ENCODE measurements around the gene PPP1R10.

Gene PPP1R10

DNA sequence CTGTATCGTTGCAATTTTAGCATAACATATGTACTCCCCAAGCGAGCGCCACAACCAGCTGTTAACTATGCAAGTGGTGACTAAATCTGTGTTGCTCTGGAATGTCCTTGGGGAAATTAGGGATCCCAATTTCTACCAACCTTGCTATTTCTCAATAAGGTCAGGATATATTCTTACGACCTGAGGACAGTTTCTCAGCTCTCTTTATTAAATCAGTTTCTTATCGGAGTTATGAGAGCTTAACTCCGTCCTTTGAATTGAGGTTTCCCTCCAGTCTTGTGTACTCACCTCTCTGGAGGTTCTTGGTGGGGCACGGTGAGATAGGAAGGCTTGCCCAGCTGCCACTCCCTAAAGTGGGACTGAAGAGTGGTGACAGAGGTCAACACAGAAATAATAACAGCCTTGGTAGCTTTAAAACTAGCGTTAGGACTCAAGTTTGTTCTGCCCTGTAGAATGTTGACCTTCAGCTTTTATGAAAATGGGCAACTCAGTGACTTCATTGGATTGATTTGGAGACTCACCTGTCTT is 1.3 kb upstream of the PPP1R10 start:
- DNase-seq: no peak

DNA sequence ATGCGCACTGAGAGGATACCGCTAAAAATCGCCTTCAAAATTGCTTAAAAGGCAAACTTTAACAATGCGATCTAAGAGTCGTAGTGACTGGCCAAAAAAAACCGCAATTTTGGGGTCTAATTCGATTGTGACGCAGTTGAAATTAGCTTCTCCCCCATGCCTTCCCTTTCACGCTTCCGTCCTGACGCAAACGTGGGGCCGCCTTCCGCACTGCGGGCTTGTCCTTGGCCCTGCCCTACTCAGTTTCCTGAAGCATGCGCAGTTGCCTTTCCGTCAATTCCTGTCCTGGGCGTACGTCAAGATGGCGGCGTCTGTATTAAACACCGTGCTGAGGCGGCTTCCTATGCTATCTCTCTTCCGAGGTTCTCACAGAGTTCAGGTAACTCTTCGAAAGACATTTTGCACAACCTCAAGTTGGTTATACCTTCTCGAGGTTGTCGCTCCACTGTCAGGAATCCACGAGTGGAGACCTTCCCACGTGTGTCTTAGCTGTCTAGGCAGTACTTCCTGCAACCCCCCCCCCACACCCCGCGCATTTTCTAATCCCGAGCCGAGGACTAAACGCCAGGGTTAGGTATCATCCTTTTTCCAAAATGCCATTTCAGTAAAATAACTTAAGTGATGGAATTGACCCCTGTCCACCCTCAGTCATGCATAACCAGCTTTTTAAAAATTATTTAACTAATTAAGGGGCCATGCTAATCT is 674 bp upstream of the PPP1R10 start, which contains the start of gene MRPS18B:
Gene MRPS18B, plus strand, starts transcription at position 276 of the 705 bp plus-strand sequence. Its CDS starts 26 bp downstream, at position 302.
- DNase-seq: peak; percentile 98

DNA sequence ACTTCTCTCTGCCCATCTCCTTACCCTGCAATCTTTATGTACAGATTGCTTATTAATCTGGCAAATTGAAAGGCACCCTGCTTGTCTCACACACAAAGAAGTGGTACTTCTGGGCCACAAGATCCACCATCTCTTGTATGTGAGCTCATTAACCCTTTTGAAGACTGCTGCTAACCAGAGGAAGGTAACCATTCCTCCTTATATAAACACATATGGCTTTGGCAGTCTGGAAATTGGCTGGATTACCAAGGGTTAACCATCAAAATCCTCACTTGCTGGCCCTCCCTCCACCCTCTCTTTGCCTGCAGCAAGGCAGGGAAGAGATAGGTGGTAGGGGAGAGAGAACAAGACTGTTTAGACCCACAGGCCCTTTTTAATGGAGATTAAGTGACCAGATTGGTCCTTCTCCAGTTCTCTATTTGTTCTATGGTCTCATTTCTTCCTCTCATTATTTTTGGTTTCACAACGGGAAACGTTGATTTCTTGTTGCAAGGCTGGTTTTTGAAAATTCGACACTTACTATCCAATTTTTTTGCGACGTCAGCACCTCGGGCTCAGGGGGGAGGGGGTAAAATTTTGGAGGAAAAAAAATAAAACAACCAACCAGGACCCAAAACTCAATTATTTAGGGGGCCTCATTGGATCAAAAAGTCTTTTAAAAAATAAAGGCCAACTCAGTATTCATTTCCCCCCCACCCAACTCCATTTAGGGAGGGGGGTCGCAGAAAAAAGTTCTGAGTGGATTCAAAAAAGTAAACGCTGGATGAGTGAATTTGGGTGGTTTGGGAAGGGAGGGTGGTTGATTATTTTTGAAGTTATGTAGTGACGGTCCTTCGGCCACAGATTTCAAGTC is 859 bp downstream of the PPP1R10 start:
- peak; percentile 51 for DNase-seq

DNA sequence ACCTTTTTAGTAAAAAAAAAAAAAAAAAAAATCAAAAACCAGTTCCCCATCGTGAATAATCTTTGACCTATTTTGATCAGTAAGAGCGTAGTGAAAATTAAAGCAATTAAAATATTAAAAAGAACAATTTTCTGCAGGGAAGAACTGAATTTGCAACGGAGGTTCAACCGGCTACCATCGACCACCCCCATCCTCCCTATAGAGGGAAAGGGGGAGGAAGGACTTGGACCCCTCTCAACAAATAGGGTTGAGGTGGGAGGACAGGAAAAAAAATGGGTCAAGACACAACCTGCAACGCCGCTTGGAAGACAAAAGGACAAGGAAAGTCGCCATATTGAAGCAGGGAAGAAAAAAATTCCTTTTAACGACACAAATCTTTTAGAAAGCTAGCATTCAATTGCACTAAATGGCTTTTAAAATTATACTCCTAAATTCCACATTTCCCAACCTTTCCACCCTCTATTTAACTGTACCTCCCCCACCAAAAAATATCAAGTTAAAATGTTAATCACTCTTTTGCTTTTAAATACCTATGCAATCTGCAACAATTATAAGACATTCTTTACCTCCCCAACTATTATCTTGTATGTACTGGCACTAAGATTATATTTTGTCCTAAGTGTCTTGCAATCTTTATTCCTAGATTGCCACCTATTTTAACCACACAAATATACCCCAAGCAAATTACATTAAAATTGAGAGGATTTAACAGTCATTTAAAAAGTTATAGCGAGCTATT is 1.7 kb downstream of the PPP1R10 start:
- peak; percentile 73 for DNase-seq

DNA sequence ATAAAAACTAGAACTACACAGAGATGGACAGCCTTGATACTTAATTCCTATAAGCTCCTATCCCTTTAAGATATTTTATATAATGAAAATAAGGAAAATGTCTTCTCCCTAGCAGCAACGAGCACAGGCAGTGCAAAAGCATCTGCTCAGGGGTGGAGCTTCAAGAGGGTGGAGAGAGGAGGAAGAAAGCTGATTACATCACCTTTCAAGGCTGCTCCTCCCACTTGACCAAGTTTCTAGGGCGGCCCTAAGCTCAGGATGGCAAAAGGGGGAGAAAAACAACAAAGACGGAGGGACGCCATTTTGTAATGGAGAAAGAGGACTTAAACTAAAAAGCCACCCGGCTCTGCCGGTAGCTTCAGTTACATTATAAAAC is 2.2 kb downstream of the PPP1R10 start:
- peak; percentile 97 for DNase-seq

DNA sequence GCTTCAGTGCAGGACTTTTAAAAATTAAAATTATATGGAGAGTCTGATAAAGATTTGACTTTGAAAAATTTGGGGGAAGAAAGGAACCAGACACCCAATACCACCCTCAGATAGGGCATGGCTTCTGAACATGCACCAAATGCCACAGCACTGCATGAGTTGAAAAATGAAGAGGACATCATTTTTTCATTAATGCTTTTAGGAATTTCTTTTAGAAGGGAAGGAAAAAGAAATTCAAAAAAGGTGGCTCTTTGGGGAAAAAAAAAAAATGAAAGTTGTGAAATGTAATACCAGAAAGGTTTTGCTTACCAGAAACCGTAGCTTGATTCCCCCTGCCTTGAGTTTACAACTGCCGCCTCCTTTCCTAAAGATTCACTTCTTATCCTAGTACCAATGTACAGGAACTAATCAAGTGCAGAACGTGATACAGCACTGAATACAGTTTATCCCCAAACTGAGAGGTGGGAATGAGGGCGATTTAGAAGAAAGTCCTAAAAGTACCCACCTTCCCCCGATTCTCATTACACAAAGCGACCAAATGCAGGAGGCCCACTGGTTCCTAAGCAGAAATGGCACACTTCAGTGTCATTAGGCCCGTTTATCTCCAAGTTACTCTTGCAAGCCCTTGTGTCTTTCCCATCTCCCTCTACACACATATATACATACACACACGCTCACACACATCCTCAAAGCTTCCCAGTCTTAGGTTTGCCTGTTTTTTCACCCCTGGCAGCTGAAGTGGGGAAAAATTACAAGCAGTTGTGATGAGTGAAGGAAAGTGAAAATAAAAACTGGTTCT is 2.8 kb downstream of the PPP1R10 start:
- no peak for DNase-seq

DNA sequence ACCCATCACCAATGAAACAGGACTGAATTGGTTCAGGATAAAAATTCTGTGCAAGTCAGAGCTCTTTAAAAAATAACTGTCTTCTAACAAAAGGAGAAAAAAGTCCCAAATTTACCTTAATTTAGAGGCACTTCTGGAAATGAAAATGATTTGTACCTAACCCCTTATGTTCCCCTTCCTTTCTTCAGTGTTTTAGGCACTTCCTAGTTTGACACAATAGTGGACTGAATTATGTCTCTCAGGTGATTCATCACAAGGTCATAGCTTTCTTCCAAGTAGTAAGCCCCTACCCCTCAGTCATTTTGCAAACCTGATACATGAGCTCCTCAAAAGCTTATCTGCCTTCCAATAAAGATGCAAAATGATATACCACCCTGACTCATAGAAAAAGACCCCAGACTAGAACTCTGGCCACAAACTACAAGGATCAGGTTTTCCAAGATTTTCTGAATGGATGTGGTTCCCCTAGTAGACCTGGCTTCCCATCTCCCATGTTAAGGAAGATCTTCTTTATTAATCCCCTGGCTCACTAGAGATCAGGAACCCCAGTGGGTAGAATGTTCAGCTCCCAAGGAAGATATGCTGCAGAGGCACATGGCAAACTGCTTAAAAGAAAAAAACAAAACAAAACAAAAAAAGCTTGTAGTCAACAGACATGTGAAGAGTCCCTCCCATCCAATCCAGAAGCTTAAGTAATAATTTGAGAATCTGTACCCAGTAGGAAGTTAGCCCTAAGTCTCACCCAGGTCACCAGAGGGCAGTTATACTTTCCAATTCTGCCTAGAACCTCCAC is 3.6 kb downstream of the PPP1R10 start:
- DNase-seq: peak; percentile 13

DNA sequence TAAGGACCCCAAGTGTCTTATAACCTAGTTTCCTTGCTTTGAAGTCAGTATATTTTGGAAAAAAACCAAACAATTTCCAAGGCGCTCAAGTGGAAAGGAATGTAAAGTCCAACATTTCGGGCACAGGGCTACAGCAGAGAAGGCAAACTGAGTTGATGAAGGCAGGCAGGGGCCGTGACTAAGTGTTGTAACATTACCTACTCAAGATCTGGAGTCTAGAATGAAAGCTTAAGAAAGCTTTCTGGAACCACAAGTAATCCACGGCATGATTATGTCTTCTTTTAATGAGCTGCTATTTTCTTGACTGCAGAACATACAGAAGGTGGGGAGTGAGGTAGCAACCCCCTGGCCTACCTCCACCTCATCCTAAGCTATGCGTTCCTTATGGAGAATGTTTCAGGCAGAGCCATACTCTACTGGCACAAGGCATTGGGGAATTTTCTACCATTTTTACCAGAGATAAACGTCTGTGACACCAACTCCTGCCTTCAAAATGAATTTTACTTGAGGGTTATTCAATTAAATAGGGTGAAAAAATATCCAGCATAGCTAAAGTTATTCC is 4.3 kb downstream of the PPP1R10 start:
- no peak for DNase-seq

DNA sequence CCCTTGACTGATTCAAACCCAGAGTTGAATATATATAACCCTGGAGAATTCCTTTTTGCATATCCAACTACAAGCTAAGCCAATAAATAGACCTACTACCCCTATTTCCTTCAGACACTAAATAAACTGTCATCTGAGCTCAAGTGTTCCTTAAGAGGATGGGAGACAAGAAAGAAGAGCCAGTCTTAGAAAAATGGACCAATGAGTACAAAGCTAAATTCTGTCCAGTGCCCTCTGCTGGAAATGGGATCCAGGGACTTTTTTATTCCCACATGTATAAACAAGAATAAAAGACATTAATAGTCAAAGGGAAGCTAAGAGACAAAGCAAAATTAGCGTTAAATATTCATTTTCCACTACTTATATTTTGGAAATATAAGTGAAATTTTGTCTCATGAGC is 4.8 kb downstream of the PPP1R10 start:
- DNase-seq: no peak

DNA sequence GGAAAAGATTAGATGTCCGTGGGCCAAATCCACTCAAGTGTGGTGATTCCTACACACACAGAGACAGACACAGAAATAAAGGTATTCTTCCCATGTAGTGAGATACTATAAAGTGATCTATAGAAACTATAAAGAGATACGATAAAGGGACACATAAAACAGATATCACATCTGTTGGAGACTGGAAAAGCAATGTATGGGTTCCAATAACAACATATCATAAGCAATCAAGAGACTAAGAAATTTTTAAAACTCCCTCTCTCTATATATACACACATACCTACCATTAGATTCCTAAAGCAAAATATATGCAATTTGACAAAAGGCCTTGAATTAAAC is 5.2 kb downstream of the PPP1R10 start:
- DNase-seq: no peak

DNA sequence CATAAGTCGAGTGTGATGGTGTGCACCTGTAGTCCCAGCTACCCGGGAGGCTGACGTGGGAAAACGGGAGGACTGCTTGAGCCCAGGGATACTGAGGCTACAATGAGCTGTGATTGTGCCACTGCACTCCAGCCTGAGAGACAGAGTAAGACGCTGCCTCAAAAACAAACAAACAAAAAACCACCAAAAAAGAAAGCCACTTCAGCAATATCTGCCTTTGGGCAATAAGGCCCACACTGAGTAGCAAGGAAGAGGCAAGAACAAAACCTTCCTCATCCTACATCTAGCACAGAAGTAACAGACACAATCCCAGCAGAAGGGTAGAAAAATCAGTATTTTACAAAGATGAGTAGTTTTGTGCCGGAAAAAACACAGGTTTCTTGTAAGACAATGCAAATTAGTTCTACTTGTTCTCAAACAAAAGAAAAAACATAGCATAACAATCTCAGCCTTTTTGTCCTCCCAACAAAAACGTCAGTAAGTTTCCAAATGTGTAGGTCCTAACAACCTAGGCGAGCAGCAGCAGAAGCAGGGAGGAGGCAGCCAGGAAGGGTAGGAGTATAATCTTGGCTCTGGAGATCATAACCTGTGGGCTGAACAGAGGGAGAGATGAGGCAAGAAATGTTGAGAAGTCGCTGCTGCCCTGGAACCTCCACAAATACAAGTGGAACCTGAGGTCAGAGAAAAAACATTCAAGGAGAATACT is 5.7 kb downstream of the PPP1R10 start:
- DNase-seq: no peak

DNA sequence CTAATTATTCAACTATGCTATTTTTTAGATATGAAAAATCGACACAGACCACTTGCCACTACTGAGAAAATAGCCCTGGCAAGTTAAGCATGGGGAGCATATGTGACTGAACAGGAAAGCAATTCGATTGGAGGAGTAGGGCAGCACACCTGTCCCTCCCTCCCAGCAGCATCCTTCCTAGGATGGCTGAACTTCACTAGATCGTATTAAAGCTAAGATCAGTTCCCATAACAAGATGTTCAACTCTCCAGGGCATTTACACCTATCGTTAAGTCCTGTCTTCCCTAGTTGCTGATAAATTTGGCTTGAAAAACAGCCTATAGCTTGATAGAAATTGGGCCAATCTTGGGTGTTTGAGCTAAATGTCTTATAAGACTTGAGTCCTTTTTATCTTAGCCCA is 7.0 kb downstream of the PPP1R10 start:
- DNase-seq: no peak

DNA sequence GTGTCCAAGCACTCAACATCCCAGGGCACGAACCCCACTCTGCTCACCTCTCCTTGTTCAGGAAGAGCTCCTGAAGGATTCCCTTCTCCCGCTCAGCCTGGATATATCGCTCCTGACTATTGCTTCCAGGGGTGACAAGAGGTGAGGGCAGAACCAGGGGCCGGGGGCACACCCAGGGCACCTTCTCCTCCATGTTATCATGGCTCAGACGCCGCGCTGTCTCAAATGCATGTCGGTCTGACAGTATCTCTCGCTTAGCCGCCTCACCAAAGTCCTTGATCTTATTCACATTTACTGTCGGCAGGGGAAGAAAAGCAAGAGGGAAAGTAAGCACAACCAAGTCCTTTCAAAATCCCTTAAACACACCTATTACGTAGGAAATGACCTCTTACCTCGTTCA is 13.1 kb downstream of the PPP1R10 start:
- no peak for DNase-seq

DNA sequence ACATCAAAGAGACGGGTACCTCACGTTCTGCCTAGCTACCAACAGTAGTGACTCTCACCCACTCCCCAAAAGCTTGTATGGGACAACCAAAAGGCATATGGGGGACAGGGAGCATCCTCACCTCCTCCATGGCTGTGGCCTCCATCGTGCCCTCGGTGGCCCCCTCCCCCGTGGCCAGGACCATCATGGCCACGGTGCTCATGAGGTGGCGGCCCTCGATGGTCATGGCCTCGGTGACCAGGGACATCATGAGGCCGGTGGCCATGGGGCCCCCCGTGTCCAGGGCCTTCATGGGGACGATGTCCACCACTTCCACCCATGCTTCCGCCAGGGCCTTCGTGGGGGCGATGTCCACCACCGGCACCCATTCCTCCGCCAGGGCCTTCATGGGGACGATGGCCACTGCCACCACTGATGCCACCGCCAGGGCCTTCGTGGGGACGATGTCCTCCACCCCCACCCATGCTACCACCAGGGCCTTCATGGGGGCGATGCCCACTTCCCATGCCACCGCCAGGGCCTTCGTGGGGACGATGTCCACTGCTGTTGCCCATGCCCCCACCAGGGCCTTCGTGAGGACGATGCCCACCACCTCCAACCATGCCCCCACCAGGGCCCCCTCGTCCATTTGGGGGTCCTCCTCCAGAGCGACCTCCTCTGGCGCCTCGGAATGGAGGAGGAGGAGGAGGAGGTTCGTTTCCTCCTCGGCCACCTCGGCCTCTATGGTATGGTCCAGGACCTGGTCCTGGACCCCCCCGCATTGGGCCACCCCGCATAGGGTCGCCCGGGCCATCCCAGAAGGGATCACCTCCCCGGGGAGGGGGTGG is 15.0 kb downstream of the PPP1R10 start:
- no peak for DNase-seq

DNA sequence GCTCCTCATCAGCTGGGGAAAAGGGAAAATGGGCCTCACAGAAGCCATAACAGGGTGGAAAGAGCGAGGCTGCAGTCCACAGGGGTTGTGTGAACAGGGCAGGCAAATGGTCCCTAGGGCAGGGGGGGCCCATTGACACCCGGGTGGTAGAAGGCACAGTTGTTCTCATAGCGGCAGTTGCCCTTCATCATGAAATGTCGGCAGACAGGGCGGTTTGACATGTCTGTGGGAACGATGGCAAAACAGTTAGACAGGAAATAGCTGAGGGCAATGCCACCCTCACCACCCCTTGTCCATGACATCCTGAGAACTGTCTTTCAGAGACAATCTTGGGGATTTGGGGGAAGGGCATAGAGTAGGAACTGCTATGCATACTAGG is 15.6 kb downstream of the PPP1R10 start:
- no peak for DNase-seq

DNA sequence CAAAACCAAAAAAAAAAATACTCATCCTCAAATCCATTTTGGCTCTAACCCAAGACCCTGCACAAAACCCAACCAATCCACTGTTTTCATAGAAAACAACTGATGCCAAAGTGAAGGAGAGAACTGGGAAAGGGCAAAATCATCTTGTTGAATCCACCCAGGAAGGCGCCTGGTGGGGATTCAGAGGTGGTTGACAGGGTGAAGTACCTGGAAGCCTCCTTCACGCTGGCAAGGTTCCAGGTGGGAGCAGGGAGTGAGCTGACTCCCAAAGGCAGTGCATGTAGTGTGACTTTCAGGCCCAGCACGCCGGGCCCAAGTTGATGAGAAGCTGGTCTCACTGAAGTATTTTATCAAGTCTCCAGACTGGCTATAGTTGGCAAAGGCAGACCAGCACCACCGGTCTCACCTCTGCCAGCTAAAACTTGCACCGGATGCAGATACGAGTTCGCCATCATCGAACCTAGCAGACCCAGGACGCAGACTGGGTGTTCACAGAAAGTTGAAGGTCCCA is 16.5 kb downstream of the PPP1R10 start:
- no peak for DNase-seq

DNA sequence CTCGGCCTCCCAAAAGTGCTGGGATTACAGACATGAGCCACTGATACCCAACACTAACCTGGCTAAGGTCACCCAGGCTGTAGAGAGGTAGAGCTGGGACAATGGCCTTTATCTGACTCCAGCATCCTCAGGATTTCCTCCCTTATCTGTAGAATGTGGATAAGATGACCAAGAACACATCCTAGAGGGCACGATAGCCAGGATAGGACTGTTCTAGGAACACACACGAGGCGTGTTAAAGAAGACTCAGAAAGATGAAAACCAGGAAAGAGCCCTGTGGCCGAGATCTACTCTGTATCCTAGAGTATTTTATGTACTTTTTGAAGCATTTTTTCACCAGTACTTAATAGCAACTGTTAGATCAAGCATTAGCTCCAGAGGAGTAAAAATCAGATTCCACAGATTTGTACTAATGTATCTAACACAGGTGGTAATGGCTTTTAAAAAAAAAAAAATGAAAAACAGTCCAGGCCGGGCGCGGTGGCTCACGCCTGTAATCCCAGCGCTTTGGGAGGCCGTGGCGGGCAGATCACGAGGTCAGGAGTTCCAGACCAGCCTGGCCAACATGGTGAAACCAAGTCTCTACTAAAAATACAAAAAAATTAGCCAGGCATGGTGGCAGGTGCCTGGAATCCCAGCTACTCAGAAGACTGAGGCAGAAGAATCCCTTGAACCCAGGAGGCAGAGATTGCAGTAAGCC is 17.3 kb downstream of the PPP1R10 start:
- DNase-seq: no peak

DNA sequence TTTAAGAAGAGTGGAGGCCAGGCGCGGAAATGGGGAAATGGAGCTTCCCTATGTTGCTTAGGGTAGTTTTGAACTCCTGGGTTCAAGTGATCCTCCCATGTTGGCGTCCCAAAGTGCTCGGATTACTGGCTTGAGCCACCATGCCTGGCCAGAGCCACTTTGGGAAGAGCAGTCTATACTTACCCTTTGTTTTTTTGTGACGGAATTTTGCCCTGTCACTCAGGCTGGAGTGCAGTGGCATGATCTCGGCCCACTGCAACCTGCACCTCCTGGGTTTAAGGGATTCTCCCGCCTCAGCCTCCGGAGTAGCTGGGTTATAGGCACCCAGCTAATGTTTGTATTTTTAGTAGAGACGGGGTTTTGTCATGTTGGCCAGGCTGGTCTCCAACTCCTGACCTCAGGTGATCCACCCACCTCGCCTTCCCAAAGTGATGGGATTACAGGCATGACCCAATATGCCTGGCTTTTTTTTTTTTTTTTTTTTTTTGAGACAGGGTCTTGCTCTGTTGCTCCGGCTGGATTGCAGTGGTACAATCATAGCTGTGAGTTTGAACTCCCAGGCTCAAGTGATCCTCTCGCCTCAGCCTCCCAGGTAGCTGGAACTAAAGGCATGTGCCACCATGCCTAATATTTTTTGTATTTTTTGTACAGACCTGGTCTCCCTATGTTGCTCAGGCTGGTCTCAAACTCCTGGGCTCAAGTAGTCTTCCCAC is 18.0 kb downstream of the PPP1R10 start:
- peak; percentile 4 for DNase-seq
